Stomach (tissue), 4 donors: ENCODE data around the gene DCAKD.

Source experiments
- CTCF ChIP-seq, 7 experiments: fragments of 450-650 bp in 4 of 7; fragments of 200-600 bp in 3 of 7; sonication (generic) in 3 of 7; IDR thresholded peaks; one replicate each; pipeline ENCODE4 v1.5.1; 2016 to 2019; ENCODE audit warnings: antibody characterized with exemption in 7 of 7, control low read depth in 2 of 7, mild to moderate bottlenecking in 1 of 7
- EP300 ChIP-seq: sonication (generic); formaldehyde crosslinking; IDR thresholded peaks from one replicate; pipeline ENCODE4 v1.6.1; 2017; ENCODE audit warnings: antibody characterized with exemption

- TF ChIP-seq EP300 (no peak), CTCF (IDR thresholded peaks at IDR 0.05) (no peak)
These were observed 39.7 kb downstream of the DCAKD start for GRCh38 chr17:45011767-45012166.
